SK-N-SH (cell line): Measurements from ENCODE around the gene DUSP16. TPM values are rescaled to one million over a fixed set of nuclear protein-coding genes. Genes with fewer than 3 reads are reported as not detected.

Experiments
- CTCF ChIA-PET: fragments of 300-600, 350-600 bp; formaldehyde crosslinking; extraction: SDS; loops from one replicate; lab custom pipeline; 2021; lab: Yijun Ruan, JAX
- POLR2A ChIA-PET: fragments of 350-600 bp; sonication (Branson Sonifier 250); formaldehyde crosslinking; extraction: SDS; loops from one replicate; lab custom pipeline; 2020; ENCODE audit warnings: antibody characterized with exemption, inconsistent platforms; lab: Yijun Ruan, JAX
- DNase-seq: peaks from one replicate; pipeline ENCODE4 v3.0.0; 2012
- H2AFZ ChIP-seq: fragments of 200-600 bp; sonication (generic); 2 replicates; pipeline ENCODE4 v1.8.1; 2016; ENCODE audit warnings: antibody characterized with exemption, mild to moderate bottlenecking, low read depth
- H3F3A ChIP-seq: fragments of 200-600 bp; sonication (generic); replicated peaks from 2 replicates; pipeline ENCODE3; 2016; ENCODE audit warnings: antibody characterized with exemption, mild to moderate bottlenecking; ENCODE audit not compliant: insufficient read depth
- H3K27ac ChIP-seq, 2 experiments: fragments of 200-500 bp in 1 of 2; fragments of 200-600 bp in 1 of 2; sonication (Bioruptor generic) in 1 of 2; sonication (generic), shearing (Covaris generic) in 1 of 2; 2 replicates each; pipeline versions ENCODE4 v1.5.1 to v1.6.1; 2014 to 2016; ENCODE audit warnings: low read depth in 2 of 2, inconsistent platforms in 1 of 2, low read length in 1 of 2, mild to moderate bottlenecking in 1 of 2, mixed read lengths in 1 of 2
- H3K27me3 ChIP-seq: fragments of 200-600 bp; sonication (generic), shearing (Covaris generic); 2 replicates; pipeline ENCODE4 v1.6.1; 2016; ENCODE audit warnings: mixed run types; ENCODE audit not compliant: insufficient read depth
- H3K36me3 ChIP-seq, 2 experiments: fragments of 200-500 bp in 1 of 2; fragments of 200-600 bp in 1 of 2; sonication (Bioruptor generic) in 1 of 2; sonication (generic) in 1 of 2; replicated peaks in 1 of 2; 2 replicates each; pipeline versions ENCODE3 to v1.5.1; 2014 to 2016; ENCODE audit warnings: low read length in 1 of 2, mild to moderate bottlenecking in 1 of 2; ENCODE audit not compliant: insufficient read depth in 2 of 2, control insufficient read depth in 1 of 2
- H3K4me1 ChIP-seq, 2 experiments: fragments of 200-500 bp in 1 of 2; fragments of 200-600 bp in 1 of 2; sonication (Bioruptor generic) in 1 of 2; sonication (generic), shearing (Covaris generic) in 1 of 2; 2 replicates each; pipeline versions ENCODE4 v1.5.1 to v1.6.1; 2014 to 2016; ENCODE audit warnings: low read depth in 1 of 2, low read length in 1 of 2, mixed run types in 1 of 2; ENCODE audit not compliant: insufficient read depth in 2 of 2, control insufficient read depth in 1 of 2
- H3K4me2 ChIP-seq: fragments of 200-600 bp; sonication (generic), shearing (Covaris generic); 2 replicates; pipeline ENCODE4 v1.6.1; 2017; ENCODE audit warnings: mixed run types
- H3K4me3 ChIP-seq, 2 experiments: fragments of 200-500 bp in 1 of 2; fragments of 200-600 bp in 1 of 2; sonication (Bioruptor generic) in 1 of 2; sonication (generic), shearing (Covaris generic) in 1 of 2; 2 replicates each; pipeline versions ENCODE4 v1.5.1 to v1.8.1; 2014 to 2016; ENCODE audit warnings: low read depth in 2 of 2, inconsistent platforms in 1 of 2, low read length in 1 of 2, mild to moderate bottlenecking in 1 of 2, mixed read lengths in 1 of 2, moderate library complexity in 1 of 2
- H3K79me2 ChIP-seq: fragments of 200-600 bp; sonication (generic); 2 replicates; pipeline ENCODE4 v1.8.1; 2017; ENCODE audit warnings: mild to moderate bottlenecking; ENCODE audit not compliant: insufficient read depth
- H3K9ac ChIP-seq: fragments of 200-600 bp; sonication (generic); 2 replicates; pipeline ENCODE4 v1.6.1; 2017; ENCODE audit warnings: mixed run types
- H3K9me2 ChIP-seq: fragments of 200-600 bp; sonication (generic); 2 replicates; pipeline ENCODE4 v1.6.1; 2017; ENCODE audit warnings: mixed run types
- H3K9me3 ChIP-seq: fragments of 200-600 bp; sonication (generic); 2 replicates; pipeline ENCODE4 v1.6.1; 2017; ENCODE audit warnings: mixed run types, mild to moderate bottlenecking, moderate library complexity
- H4K20me1 ChIP-seq: fragments of 200-600 bp; sonication (generic); 2 replicates; pipeline ENCODE4 v1.6.1; 2017; ENCODE audit warnings: mild to moderate bottlenecking, mixed run types; ENCODE audit not compliant: insufficient read depth
- CHD2 ChIP-seq: fragments of 150-350 bp; IDR thresholded peaks from 2 replicates; pipeline ENCODE4 v1.6.1; 2018; ENCODE audit warnings: low read length; ENCODE audit not compliant: partially characterized antibody
- FOSL2 ChIP-seq: IDR thresholded peaks from 2 replicates; pipeline ENCODE4 v1.4.0; 2012; ENCODE audit warnings: low read depth, mild to moderate bottlenecking, moderate library complexity, borderline replicate concordance
- FOXJ3 ChIP-seq: sonication (generic); formaldehyde crosslinking; IDR thresholded peaks from 2 replicates; pipeline ENCODE4 v1.5.1; 2020; ENCODE audit warnings: mild to moderate bottlenecking, missing genetic modification reagents
- GATA2 ChIP-seq: sonication (generic); formaldehyde crosslinking; IDR thresholded peaks from 2 replicates; pipeline ENCODE4 v1.5.0; 2020; ENCODE audit warnings: mild to moderate bottlenecking, missing genetic modification reagents
- JUND ChIP-seq: IDR thresholded peaks from 2 replicates; pipeline ENCODE4 v1.4.0; 2012
- NFIC ChIP-seq: IDR thresholded peaks from 2 replicates; pipeline ENCODE4 v1.4.0; 2012; ENCODE audit warnings: borderline replicate concordance
- PBX3 ChIP-seq: IDR thresholded peaks from 2 replicates; pipeline ENCODE4; 2012
- RAD21 ChIP-seq: IDR thresholded peaks from 2 replicates; pipeline ENCODE4 v1.6.1; 2012; ENCODE audit warnings: mild to moderate bottlenecking, low read length
- RFX5 ChIP-seq: IDR thresholded peaks from 2 replicates; pipeline ENCODE4 v1.6.1; 2012; ENCODE audit warnings: mild to moderate bottlenecking, improper control_type of control experiment, low read length
- TCF12 ChIP-seq: IDR thresholded peaks from 2 replicates; pipeline ENCODE4 v1.4.0; 2012
- TEAD4 ChIP-seq: IDR thresholded peaks from 2 replicates; pipeline ENCODE4 v1.4.0; 2012; ENCODE audit warnings: mild to moderate bottlenecking, borderline replicate concordance; ENCODE audit not compliant: insufficient read depth
- WGBS: methylation state at CpG from one replicate; pipeline ENCODE4 v1.1.6; 2017; ENCODE audit warnings: low lambda C conversion rate; 5-methylcytosine and 5-hydroxymethylcytosine counted together
- polyA plus RNA-seq, 3 experiments: library from polyadenylated mRNA; depleted of rRNA; stranded (reverse); fragments of >200 nt; gene quantifications; 2 replicates each; pipeline ENCODE4 v1.2.3, GENCODE V29; 2012

DUSP16 gene
- polyA plus RNA-seq, 1 of the 3 experiments (the other 2 are of a cell fraction): 7.1 TPM

GRCh38 chr12:12531194-12531593 lies 31.5 kb downstream of the DUSP16 start:
- DNase-seq: no peak

GRCh38 chr12:12529783-12530421 lies 32.8 kb downstream of the DUSP16 start:
- peaks cover 9 to 28% of the 10 kb centered on the region in 2 experiments; a peak in 3 of 4 replicates for H3K4me1 ChIP-seq
- 96% methylated on average over 2 of the region's 2 CpGs for WGBS
- CTCF ChIA-PET: no interaction called here
- no peaks in the 10 kb centered on the region for H3K9me2 ChIP-seq
- H3K36me3 ChIP-seq: peaks cover 0 to 8% of the 10 kb centered on the region in 2 experiments
- H3K4me2 ChIP-seq: no peak overlapping the region
- POLR2A ChIA-PET: no interaction called here
- H3K9ac ChIP-seq: no peak overlapping the region
- peaks cover 94% of the 10 kb centered on the region for H3K79me2 ChIP-seq
- H4K20me1 ChIP-seq: no peaks in the 10 kb centered on the region; the same call in 1 of the 2 replicates
- DNase-seq: no peak
- TF ChIP-seq RFX5 (no peak), FOXJ3 (CRISPR knock-in tag) (no peak), GATA2 (no peak), TEAD4 (no peak)
- no peaks in the 10 kb centered on the region for H3K27me3 ChIP-seq
- H3F3A ChIP-seq: peaks cover 12% of the 10 kb centered on the region
- no peak overlapping the region for H3K4me3 ChIP-seq
- no peaks in the 10 kb centered on the region for H3K9me3 ChIP-seq
- H3K27ac ChIP-seq: 0 out of 4 replicates have a peak overlapping the region, but pooled peaks of 1 of the 2 experiments have one; percentile 77
- H2AFZ ChIP-seq: no peak overlapping the region

More at GRCh38 chr12:12531194-12531593, 31.5 kb downstream of the DUSP16 start:
- Histone ChIP-seq H3K9me2 (no peaks in the 10 kb centered on the region), H3K27ac (peak overlapping the region in 1 of 2 experiments; percentile 77; a peak in 2 of 4 replicates), H3K79me2 (peaks cover 96% of the 10 kb centered on the region), H3K36me3 (peaks cover 0 to 8% of the 10 kb centered on the region in 2 experiments), H3K4me2 (peak overlapping the region; percentile 10; the same call in 1 of the 2 replicates), H3K4me3 (no peak overlapping the region), H3F3A (peaks cover 14% of the 10 kb centered on the region), H3K9ac (no peak overlapping the region), H3K4me1 (peaks cover 9 to 31% of the 10 kb centered on the region in 2 experiments; a peak in 3 of 4 replicates), H3K27me3 (no peaks in the 10 kb centered on the region), H2AFZ (no peak overlapping the region), H3K9me3 (no peaks in the 10 kb centered on the region), H4K20me1 (no peaks in the 10 kb centered on the region; the same call in 1 of the 2 replicates)
- ChIA-PET POLR2A (no interaction called here), CTCF (no interaction called here)
- TF ChIP-seq TCF12 (peak; percentile 5; the same call in 1 of the 2 replicates), NFIC (no peak), PBX3 (peak; percentile 58), CHD2 (no peak), FOSL2 (0 out of 2 replicates have a peak, but pooled peaks have one; percentile 52), JUND (peak; percentile 51; the same call in 1 of the 2 replicates), RAD21 (no peak)
- 60% methylated on average over 2 of the region's 2 CpGs for WGBS
